ENCODE data around the gene MAST1.

DNA sequence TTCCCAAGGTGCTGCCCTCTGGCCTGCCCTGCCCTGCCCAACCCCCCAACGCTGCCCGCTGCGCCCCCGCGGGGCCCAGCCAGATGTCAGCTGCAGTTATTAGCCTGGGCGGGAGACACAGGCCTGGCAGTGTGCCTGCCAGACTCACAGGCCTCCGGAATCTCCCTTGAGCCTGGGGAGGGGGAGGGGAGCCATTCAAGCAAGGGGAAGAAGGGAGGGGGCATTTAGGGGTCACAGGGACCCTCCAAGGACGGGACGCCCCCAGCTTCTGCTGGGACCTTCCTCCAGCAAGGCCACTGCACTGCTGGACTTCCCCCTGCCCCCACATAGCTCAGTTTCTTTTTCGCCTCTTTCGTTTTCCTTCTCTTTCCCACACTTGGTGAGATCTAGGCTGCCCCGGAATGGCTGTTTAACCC, 49.6 kb upstream of the MAST1 start:
- TF ChIP-seq GATA3 (IDR thresholded peaks at IDR 0.05; ENCODE audit: low read depth, low read length) (no peak), GATA2 (IDR thresholded peaks at IDR 0.05; ENCODE audit: low read depth, low read length) (no peak)
